CD14-positive monocyte (primary cell): Measurements from ENCODE around the gene CEP19. TPM values are rescaled to one million over a fixed set of nuclear protein-coding genes. Genes with fewer than 3 reads are reported as not detected.
A peak's percentile ranks its signal among the peaks of the same experiment; 100 is the strongest.

Source experiments
- DNase-seq, 3 donors: peaks; one replicate each; pipeline ENCODE4 v3.0.0-alpha.2; 2011 to 2022
- H2AFZ ChIP-seq: 2 replicates; pipeline ENCODE4 v1.6.0; 2012; ENCODE audit warnings: mild to moderate bottlenecking, low read depth, low read length, inconsistent platforms; ENCODE audit not compliant: insufficient read depth, poor library complexity, severe bottlenecking
- H3K27ac ChIP-seq, 2 donors: 1 replicate in 1 of 2; 2 replicates in 1 of 2; pipeline ENCODE4 v1.5.1; 2012 to 2013; ENCODE audit warnings: low read length in 2 of 2, control low read depth in 1 of 2, inconsistent platforms in 1 of 2, low read depth in 1 of 2, mild to moderate bottlenecking in 1 of 2
- H3K27me3 ChIP-seq, 2 donors: one replicate each; pipeline versions ENCODE4 v1.6.0 to v1.6.1; 2011 to 2013; ENCODE audit warnings: low read length in 2 of 2; ENCODE audit not compliant: control insufficient read depth in 2 of 2, insufficient read depth in 2 of 2
- H3K36me3 ChIP-seq, 2 donors: replicated peaks in 1 of 2; 1 replicate in 1 of 2; 2 replicates in 1 of 2; pipeline versions ENCODE4 v1.5.1 to v1.6.1; 2012 to 2013; ENCODE audit warnings: low read length in 2 of 2, control low read depth in 1 of 2, inconsistent platforms in 1 of 2, mild to moderate bottlenecking in 1 of 2; ENCODE audit not compliant: insufficient read depth in 2 of 2, control insufficient read depth in 1 of 2
- H3K4me1 ChIP-seq, 2 donors: 1 replicate in 1 of 2; 2 replicates in 1 of 2; pipeline versions ENCODE4 v1.5.1 to v1.6.1; 2012 to 2013; ENCODE audit warnings: low read length in 2 of 2, control low read depth in 1 of 2, inconsistent platforms in 1 of 2, mild to moderate bottlenecking in 1 of 2, moderate library complexity in 1 of 2; ENCODE audit not compliant: insufficient read depth in 2 of 2, control insufficient read depth in 1 of 2
- H3K4me2 ChIP-seq: replicated peaks from 2 replicates; pipeline ENCODE3; 2012; ENCODE audit warnings: low read length, moderate library complexity, mild to moderate bottlenecking; ENCODE audit not compliant: poor library complexity, severe bottlenecking; ENCODE audit errors: extremely low read depth
- H3K4me3 ChIP-seq, 3 experiments: fragments of 200-600 bp in 1 of 3; sonication (generic) in 1 of 3; replicated peaks in 1 of 3; 1 replicate in 2 of 3; 2 replicates in 1 of 3; pipeline ENCODE4 v1.5.1; 2011 to 2013; ENCODE audit warnings: low read length in 3 of 3, mild to moderate bottlenecking in 3 of 3, control low read depth in 2 of 3, low read depth in 2 of 3, inconsistent platforms in 1 of 3, moderate library complexity in 1 of 3
- H3K79me2 ChIP-seq: 2 replicates; pipeline ENCODE4 v1.6.0; 2012; ENCODE audit warnings: mild to moderate bottlenecking, control low read depth, inconsistent platforms, low read length, moderate library complexity; ENCODE audit not compliant: insufficient read depth
- H3K9ac ChIP-seq: 2 replicates; pipeline ENCODE4 v1.6.0; 2017; ENCODE audit warnings: low read length, mild to moderate bottlenecking; ENCODE audit not compliant: insufficient read depth, poor library complexity, severe bottlenecking
- H3K9me3 ChIP-seq, 2 donors: replicated peaks in 1 of 2; 1 replicate in 1 of 2; 2 replicates in 1 of 2; pipeline versions ENCODE4 v1.5.1 to v1.6.1; 2012 to 2013; ENCODE audit warnings: low read length in 2 of 2, control low read depth in 1 of 2; ENCODE audit not compliant: control insufficient read depth in 1 of 2, insufficient read depth in 1 of 2
- H4K20me1 ChIP-seq: 2 replicates; pipeline ENCODE4 v1.6.0; 2012; ENCODE audit warnings: mild to moderate bottlenecking, low read length, control low read depth, moderate library complexity; ENCODE audit not compliant: insufficient read depth
- H3K27ac Mint-ChIP-seq, 7 donors: one replicate each; pipeline ENCODE4 v1.8.0; 2020; ENCODE audit warnings: mild to moderate bottlenecking in 7 of 7, mixed read lengths in 7 of 7, moderate library complexity in 6 of 7, inconsistent platforms in 2 of 7
- H3K27me3 Mint-ChIP-seq, 3 donors: one replicate each; pipeline ENCODE4 v1.8.0; 2021 to 2022; ENCODE audit warnings: low read depth in 3 of 3, mild to moderate bottlenecking in 3 of 3, mixed read lengths in 3 of 3, moderate library complexity in 3 of 3, inconsistent platforms in 1 of 3
- H3K36me3 Mint-ChIP-seq, 2 donors: one replicate each; pipeline ENCODE4 v1.8.0; 2020; ENCODE audit warnings: mixed read lengths in 2 of 2, inconsistent platforms in 1 of 2, mild to moderate bottlenecking in 1 of 2
- H3K4me1 Mint-ChIP-seq: one replicate; pipeline ENCODE4 v1.8.0; 2020; ENCODE audit warnings: mild to moderate bottlenecking, mixed read lengths
- H3K4me3 Mint-ChIP-seq, 2 donors: one replicate each; pipeline ENCODE4 v1.8.0; 2020; ENCODE audit warnings: mild to moderate bottlenecking in 2 of 2, mixed read lengths in 2 of 2, moderate library complexity in 1 of 2
- H3K9me3 Mint-ChIP-seq, 7 donors: one replicate each; pipeline ENCODE4 v1.8.0; 2020 to 2022; ENCODE audit warnings: mixed read lengths in 7 of 7, mild to moderate bottlenecking in 6 of 7, moderate library complexity in 6 of 7, inconsistent platforms in 2 of 7
- CTCF ChIP-seq: fragments of 200-600 bp; IDR thresholded peaks from one replicate; pipeline ENCODE4 v1.8.0; 2022; ENCODE audit warnings: antibody characterized with exemption, mild to moderate bottlenecking
- WGBS: methylation state at CpG from one replicate; pipeline ENCODE4 v1.1.5; 2013; ENCODE audit warnings: missing lambda C conversion rate; ENCODE audit not compliant: insufficient coverage; 5-methylcytosine and 5-hydroxymethylcytosine counted together
- intact Hi-C, 2 donors: fragments of 100-400 bp; cut with micrococcal nuclease; formaldehyde crosslinking; loops; one replicate each; pipeline versions ENCODE4 v1.15.0 to v1.15.1; 2023
- polyA minus RNA-seq: library from RNA; depleted of rRNA, polyadenylated mRNA; stranded (reverse); fragments of >200 nt; gene quantifications from 2 replicates; pipeline ENCODE4 v1.2.3, GENCODE V29; 2012
- polyA plus RNA-seq, 3 donors: library from polyadenylated mRNA; depleted of rRNA in 1 of 3; unstranded in 2 of 3; stranded (reverse) in 1 of 3; fragments of 300-500 nt in 2 of 3; fragments of >200 nt in 1 of 3; fragmentation: Illumina TruSeq in 2 of 3; gene quantifications; 1 replicate in 2 of 3; 2 replicates in 1 of 3; pipeline ENCODE4 v1.2.3, GENCODE V29; 2012 to 2021
- total RNA-seq, 12 experiments: library from RNA in 1 of 12; stranded (reverse) in 1 of 12; fragments of 120-200 nt in 1 of 12; gene quantifications; one replicate each; pipeline ENCODE4 v1.2.4 and lab custom pipeline; 2013 to 2026; ENCODE audit warnings: mixed read lengths in 6 of 12, inconsistent platforms in 1 of 12

CEP19 gene
- 4.1 TPM for total RNA-seq (2013)
- polyA plus RNA-seq (1 to 10 TPM; 1.7 to 3.2 (median 2.7) TPM), polyA minus RNA-seq (0.96 and 1.2 TPM in 2 replicates), total RNA-seq (lab: John Stamatoyannopoulos, UW) (1.1 to 6.3 (median 3.4) reads per million in 11 experiments)

GRCh38 chr3:196711838-196712513 lies at the start of gene CEP19, which contains the start of gene PIGX:
Gene CEP19, minus strand, starts transcription at chr3:196712250. Its CDS starts 3,593 bp downstream, at chr3:196708657.
Gene PIGX, plus strand, starts transcription at chr3:196712377.
- WGBS: under 1% methylated on average over 68 of the region's 68 CpGs
- H3K4me1 ChIP-seq: peaks cover 26 to 40% of the 10 kb centered on the region in 2 donors
- DNase-seq: peak; percentile 72 to 91 (median 73)
- Mint-ChIP-seq H3K9me3 (no peaks in the 10 kb centered on the region), H3K4me3 (peak within 1 kb of the TSS; percentile 90 to 98), H3K27ac (peak within 1 kb of the TSS; percentile 89 to 97 (median 93)), H3K27me3 (peaks cover 0 to 1% (median 0%) of the 10 kb centered on the region in 3 donors), H3K36me3 (peaks cover 19 to 20% of the 10 kb centered on the region in 2 donors), H3K4me1 (peaks cover 25% of the 10 kb centered on the region)
- H4K20me1 ChIP-seq: peaks cover 15% of the 10 kb centered on the region
- intact Hi-C loops: no loop called here
- no peaks in the 10 kb centered on the region for H3K9me3 ChIP-seq
- peak within 1 kb of the TSS; percentile 83 to 89 (median 83) for H3K4me3 ChIP-seq
- H3K9ac ChIP-seq: peak within 1 kb of the TSS; percentile 78
- peak within 1 kb of the TSS; percentile 75 to 76 for H3K27ac ChIP-seq
- no peak for TF ChIP-seq CTCF
- peaks cover 10 to 15% of the 10 kb centered on the region in 2 donors for H3K36me3 ChIP-seq
- H2AFZ ChIP-seq: peak within 1 kb of the TSS; percentile 84
- H3K4me2 ChIP-seq: peak within 1 kb of the TSS; percentile 76
- no peaks in the 10 kb centered on the region for H3K27me3 ChIP-seq
- H3K79me2 ChIP-seq: peaks cover 17% of the 10 kb centered on the region

- TF ChIP-seq CTCF: no peak
- Histone ChIP-seq H3K36me3 (peaks cover 14 to 71% of the 10 kb centered on the region in 2 donors), H3K9me3 (peaks cover 14 to 17% of the 10 kb centered on the region in 2 donors), H3K9ac (no peak overlapping the region), H3K79me2 (peaks cover 88% of the 10 kb centered on the region), H3K27me3 (no peaks in the 10 kb centered on the region), H3K27ac (peak overlapping the region in 1 of 2 donors; percentile 22), H3K4me1 (no peaks in the 10 kb centered on the region), H4K20me1 (peaks cover 87% of the 10 kb centered on the region), H3K4me2 (no peak overlapping the region), H3K4me3 (no peak overlapping the region), H2AFZ (no peak overlapping the region)
- no peaks in the 10 kb centered on the region for H3K27me3 Mint-ChIP-seq
- intact Hi-C loops: no loop called here
- no peak overlapping the region for H3K4me3 Mint-ChIP-seq
- H3K36me3 Mint-ChIP-seq: peaks cover 25 to 60% of the 10 kb centered on the region in 2 donors
- peak overlapping the region in 5 of 7 donors; percentile 15 to 82 (median 71) for H3K27ac Mint-ChIP-seq
- peaks cover 9 to 31% (median 10%) of the 10 kb centered on the region in 7 donors for H3K9me3 Mint-ChIP-seq
- peaks cover 31% of the 10 kb centered on the region for H3K4me1 Mint-ChIP-seq
- 93% methylated on average over 7 of the region's 9 CpGs for WGBS
- DNase-seq: peak in 1 of 3 donors; percentile 17
These were observed 46.1 kb upstream of the CEP19 start for GRCh38 chr3:196757876-196758739.
